ENCODE data around the gene ADGRL4.
"Not testable (repeated sequence)": the region's sequence is repeated elsewhere in the genome, so short reads cannot be mapped to it uniquely, and the experiment has no call there.

The ADGRL4 gene

DNA sequence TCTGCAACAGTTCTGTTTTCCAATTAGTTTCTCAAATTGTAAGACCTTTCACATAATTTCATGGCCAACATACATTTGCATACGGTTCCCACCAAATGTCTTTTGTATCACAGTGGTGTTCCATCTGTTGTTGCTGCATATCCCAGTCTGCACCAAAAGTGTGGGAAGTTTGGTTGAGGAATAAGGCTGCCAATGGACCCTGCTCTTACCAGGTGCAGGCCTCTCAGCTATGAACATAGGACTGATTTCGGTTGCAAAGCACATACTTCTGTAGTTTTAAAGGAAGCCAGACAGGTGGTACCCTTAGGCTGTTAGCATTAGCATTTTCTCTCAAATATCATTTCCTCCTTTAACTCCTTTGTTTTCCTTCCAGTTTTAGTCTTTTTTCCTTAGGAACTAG is 33.8 kb downstream of the ADGRL4 start:
- H3K79me2 ChIP-seq (ENCODE audit: low read length) = no peaks in the 10 kb centered on the region
- no peaks in the 10 kb centered on the region for H3K9me2 ChIP-seq (replicated peaks; ENCODE audit: insufficient read depth, low read length)
- H3K4me3 ChIP-seq (ENCODE audit: low read length) = no peak overlapping the region
- H3K27me3 ChIP-seq (replicated peaks; ENCODE audit: insufficient read depth, low read length) = no peaks in the 10 kb centered on the region
- H4K20me1 ChIP-seq (ENCODE audit: insufficient read depth, low read length) = no peaks in the 10 kb centered on the region
- no peaks in the 10 kb centered on the region for H3K36me3 ChIP-seq (replicated peaks; ENCODE audit: insufficient read depth, low read length)
- TF ChIP-seq, protein P1, sequence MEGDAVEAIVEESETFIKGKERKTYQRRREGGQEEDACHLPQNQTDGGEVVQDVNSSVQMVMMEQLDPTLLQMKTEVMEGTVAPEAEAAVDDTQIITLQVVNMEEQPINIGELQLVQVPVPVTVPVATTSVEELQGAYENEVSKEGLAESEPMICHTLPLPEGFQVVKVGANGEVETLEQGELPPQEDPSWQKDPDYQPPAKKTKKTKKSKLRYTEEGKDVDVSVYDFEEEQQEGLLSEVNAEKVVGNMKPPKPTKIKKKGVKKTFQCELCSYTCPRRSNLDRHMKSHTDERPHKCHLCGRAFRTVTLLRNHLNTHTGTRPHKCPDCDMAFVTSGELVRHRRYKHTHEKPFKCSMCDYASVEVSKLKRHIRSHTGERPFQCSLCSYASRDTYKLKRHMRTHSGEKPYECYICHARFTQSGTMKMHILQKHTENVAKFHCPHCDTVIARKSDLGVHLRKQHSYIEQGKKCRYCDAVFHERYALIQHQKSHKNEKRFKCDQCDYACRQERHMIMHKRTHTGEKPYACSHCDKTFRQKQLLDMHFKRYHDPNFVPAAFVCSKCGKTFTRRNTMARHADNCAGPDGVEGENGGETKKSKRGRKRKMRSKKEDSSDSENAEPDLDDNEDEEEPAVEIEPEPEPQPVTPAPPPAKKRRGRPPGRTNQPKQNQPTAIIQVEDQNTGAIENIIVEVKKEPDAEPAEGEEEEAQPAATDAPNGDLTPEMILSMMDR (IDR thresholded peaks at IDR 0.05; ENCODE audit: low read length) = no peak
- TF ChIP-seq EZH2 (optimal IDR thresholded peaks at IDR 0.05; ENCODE audit: low read depth, low read length) (no peak), EZH2phosphoT487 (IDR thresholded peaks at IDR 0.05; ENCODE audit: low read length) (no peak)
- H3K9me3 ChIP-seq (replicated peaks; ENCODE audit: insufficient read depth, low read length) = no peaks in the 10 kb centered on the region
- no peaks in the 10 kb centered on the region for H3F3A ChIP-seq (ENCODE audit: insufficient read depth, low read length)
- no peak overlapping the region for H3K9ac ChIP-seq (ENCODE audit: low read length)
- H3K27ac ChIP-seq (ENCODE audit: low read length) = no peak overlapping the region
- no peak for DNase-seq
- H3K4me1 ChIP-seq (ENCODE audit: low read length) = no peaks in the 10 kb centered on the region
- no peak overlapping the region for H2AFZ ChIP-seq (ENCODE audit: low read length)
- H3K4me2 ChIP-seq (ENCODE audit: low read depth, low read length) = no peak overlapping the region

DNA sequence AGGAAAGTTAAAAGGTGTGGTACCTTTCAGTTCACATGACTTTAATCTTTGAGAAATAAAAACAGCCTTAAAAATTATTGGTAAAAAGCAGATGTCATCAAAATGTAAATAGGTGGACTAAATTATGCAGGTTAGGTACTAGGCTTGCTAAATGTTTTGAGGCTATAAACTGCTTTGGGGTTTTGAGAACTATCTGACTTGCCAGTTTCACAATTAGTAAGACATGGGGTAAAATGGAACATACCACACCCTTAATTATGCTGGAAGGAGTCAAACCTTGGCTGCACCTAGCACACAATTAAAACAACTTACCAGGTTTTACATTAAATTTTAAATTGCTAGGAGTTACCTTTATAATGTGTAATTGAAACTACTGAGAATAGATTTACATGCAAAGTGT is 39.4 kb downstream of the ADGRL4 start:
- not testable (repeated sequence) for H3F3A ChIP-seq (ENCODE audit: insufficient read depth, low read length); H3K79me2 ChIP-seq (ENCODE audit: low read length); H3K9me2 ChIP-seq (replicated peaks; ENCODE audit: insufficient read depth, low read length); H3K27ac ChIP-seq (ENCODE audit: low read length); DNase-seq; H3K4me2 ChIP-seq (ENCODE audit: low read depth, low read length); H3K36me3 ChIP-seq (replicated peaks; ENCODE audit: insufficient read depth, low read length); H3K27me3 ChIP-seq (replicated peaks; ENCODE audit: insufficient read depth, low read length); H4K20me1 ChIP-seq (ENCODE audit: insufficient read depth, low read length); H3K9me3 ChIP-seq (replicated peaks; ENCODE audit: insufficient read depth, low read length); H3K9ac ChIP-seq (ENCODE audit: low read length); H3K4me3 ChIP-seq (ENCODE audit: low read length); H3K4me1 ChIP-seq (ENCODE audit: low read length); H2AFZ ChIP-seq (ENCODE audit: low read length)

DNA sequence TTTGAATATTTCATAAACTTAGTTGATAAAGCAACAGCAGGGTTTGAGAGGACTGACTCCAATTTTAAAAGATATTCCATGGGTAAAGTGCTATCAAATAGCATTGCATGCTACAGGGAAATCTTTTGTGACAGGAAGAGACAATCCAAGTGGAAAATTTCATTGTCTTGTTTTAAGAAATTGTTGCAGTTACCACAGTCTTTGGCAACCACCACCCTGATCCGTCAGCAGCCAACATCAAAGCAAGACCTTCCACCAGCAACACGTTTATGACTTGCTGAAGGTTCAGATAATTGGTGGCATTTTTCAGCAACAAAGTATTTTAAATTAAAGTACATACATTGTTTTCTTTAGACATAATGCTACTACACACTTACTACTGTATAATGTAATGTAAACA is 47.8 kb downstream of the ADGRL4 start:
- Histone ChIP-seq H3F3A (ENCODE audit: insufficient read depth, low read length) (no peaks in the 10 kb centered on the region), H4K20me1 (ENCODE audit: insufficient read depth, low read length) (no peaks in the 10 kb centered on the region), H3K27ac (ENCODE audit: low read length) (no peak overlapping the region), H3K79me2 (ENCODE audit: low read length) (no peaks in the 10 kb centered on the region), H3K4me3 (ENCODE audit: low read length) (no peak overlapping the region), H3K4me1 (ENCODE audit: low read length) (no peaks in the 10 kb centered on the region), H2AFZ (ENCODE audit: low read length) (no peak overlapping the region), H3K9me3 (replicated peaks; ENCODE audit: insufficient read depth, low read length) (no peaks in the 10 kb centered on the region), H3K27me3 (replicated peaks; ENCODE audit: insufficient read depth, low read length) (no peaks in the 10 kb centered on the region), H3K36me3 (replicated peaks; ENCODE audit: insufficient read depth, low read length) (no peaks in the 10 kb centered on the region), H3K4me2 (ENCODE audit: low read depth, low read length) (no peak overlapping the region), H3K9me2 (replicated peaks; ENCODE audit: insufficient read depth, low read length) (no peaks in the 10 kb centered on the region), H3K9ac (ENCODE audit: low read length) (no peak overlapping the region)
- DNase-seq = no peak
- TF ChIP-seq, protein P1 (IDR thresholded peaks at IDR 0.05; ENCODE audit: low read length) = no peak
- TF ChIP-seq EZH2 (optimal IDR thresholded peaks at IDR 0.05; ENCODE audit: low read depth, low read length) (no peak), EZH2phosphoT487 (IDR thresholded peaks at IDR 0.05; ENCODE audit: low read length) (no peak)

DNA sequence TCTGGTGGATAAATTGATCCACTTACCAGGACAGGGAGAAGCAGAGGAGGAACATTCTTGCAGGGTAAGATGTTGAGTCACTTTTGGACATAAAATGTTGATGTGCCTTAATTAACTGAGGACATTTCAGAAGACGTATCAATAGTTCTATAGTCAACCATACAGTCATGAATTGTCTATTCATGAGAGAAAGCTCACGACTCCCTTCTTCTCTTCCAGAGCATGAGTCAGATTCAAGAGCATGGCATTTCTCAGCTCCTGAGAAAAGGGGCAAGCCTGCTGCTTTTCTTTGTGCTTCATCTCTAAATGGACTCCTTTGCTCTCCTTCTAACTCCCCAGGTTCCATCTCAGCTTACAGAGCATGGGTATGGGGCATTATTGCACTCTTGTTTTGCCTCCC is 55.7 kb downstream of the ADGRL4 start:
- H3K4me1 ChIP-seq (ENCODE audit: low read length) = no peaks in the 10 kb centered on the region
- H3F3A ChIP-seq (ENCODE audit: insufficient read depth, low read length) = no peaks in the 10 kb centered on the region

More for the DNA sequence above, 55.7 kb downstream of the ADGRL4 start:
- no peak overlapping the region for H3K9ac ChIP-seq (ENCODE audit: low read length)
- no peaks in the 10 kb centered on the region for H3K9me2 ChIP-seq (replicated peaks; ENCODE audit: insufficient read depth, low read length)
- no peaks in the 10 kb centered on the region for H3K9me3 ChIP-seq (replicated peaks; ENCODE audit: insufficient read depth, low read length)
- H3K79me2 ChIP-seq (ENCODE audit: low read length) = no peaks in the 10 kb centered on the region
- H3K4me2 ChIP-seq (ENCODE audit: low read depth, low read length) = no peak overlapping the region
- H3K27ac ChIP-seq (ENCODE audit: low read length) = no peak overlapping the region
- no peak overlapping the region for H2AFZ ChIP-seq (ENCODE audit: low read length)
- no peak for TF ChIP-seq EZH2phosphoT487 (IDR thresholded peaks at IDR 0.05; ENCODE audit: low read length)
- TF ChIP-seq, protein P1 (IDR thresholded peaks at IDR 0.05; ENCODE audit: low read length) = no peak
- no peak for TF ChIP-seq EZH2 (optimal IDR thresholded peaks at IDR 0.05; ENCODE audit: low read depth, low read length)
- H3K27me3 ChIP-seq (replicated peaks; ENCODE audit: insufficient read depth, low read length) = no peaks in the 10 kb centered on the region
- H3K36me3 ChIP-seq (replicated peaks; ENCODE audit: insufficient read depth, low read length) = no peaks in the 10 kb centered on the region
- no peaks in the 10 kb centered on the region for H4K20me1 ChIP-seq (ENCODE audit: insufficient read depth, low read length)
- no peak overlapping the region for H3K4me3 ChIP-seq (ENCODE audit: low read length)
- no peak for DNase-seq

All from MM.1S (cell line).